SKM-1 treated with dmso at 0.1 percent for 144 hours (cell line): ENCODE measurements around the gene BGN.

ENCODE experiments used
- DNase-seq: peaks from one replicate; lab custom pipeline; 2025; ENCODE audit not compliant: unreplicated experiment; lab: John Stamatoyannopoulos, UW

BGN gene

GRCh38 chrX:153482376-153483015 lies 12.3 kb upstream of the BGN start:
- DNase-seq: no peak

DNA sequence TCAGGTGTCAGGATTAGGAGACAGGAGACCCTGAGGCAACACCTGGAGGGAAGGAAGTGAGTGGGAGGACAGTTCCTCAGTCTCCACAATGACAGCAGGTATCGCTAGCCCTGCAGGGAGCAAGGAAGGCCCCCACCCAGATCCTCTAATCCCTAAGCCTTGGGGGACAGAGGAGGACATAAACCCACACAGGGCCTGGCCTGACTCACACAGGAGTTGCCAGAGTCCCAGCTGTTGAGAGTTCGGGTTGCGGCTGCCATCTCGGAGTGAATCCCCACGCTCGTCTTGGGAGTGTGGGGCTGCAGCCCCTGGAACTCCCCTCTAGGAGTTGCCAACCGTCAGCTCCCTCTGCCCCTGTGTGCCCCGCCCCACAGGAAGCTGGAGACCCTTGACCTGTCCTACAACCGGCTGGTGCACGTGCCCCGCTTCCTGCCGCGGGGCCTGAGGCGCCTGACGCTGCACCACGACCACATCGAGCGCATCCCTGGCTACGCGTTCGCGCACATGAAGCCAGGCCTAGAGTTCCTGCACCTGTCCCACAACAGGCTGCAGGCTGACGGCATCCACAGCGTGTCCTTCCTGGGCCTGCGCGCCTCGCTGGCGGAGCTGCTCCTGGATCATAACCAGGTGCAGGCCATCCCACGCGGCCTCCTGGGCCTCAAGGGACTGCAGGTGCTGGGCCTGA lies 9.2 kb upstream of the BGN start:
- DNase-seq: no peak

DNA sequence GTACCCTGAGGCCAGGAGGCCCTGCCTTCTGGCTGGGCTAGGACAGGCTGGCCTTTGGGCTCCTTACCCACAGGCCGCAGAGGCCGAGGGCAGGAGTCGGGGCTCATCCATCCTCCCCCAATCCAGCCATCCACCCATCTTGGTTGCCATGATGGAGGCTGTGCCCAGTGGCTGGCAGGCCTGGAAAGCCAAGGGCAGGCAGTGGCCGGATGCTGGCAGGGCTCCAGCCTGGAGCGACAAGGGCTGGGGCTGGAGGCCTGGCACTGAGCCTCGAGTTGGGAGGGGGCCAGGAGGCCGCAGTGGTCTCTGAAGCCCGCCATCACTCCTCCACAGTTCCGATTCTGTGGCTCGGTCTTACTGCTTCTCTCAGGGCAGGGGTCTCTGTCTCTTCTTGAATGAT lies 8.6 kb upstream of the BGN start:
- no peak for DNase-seq

DNA sequence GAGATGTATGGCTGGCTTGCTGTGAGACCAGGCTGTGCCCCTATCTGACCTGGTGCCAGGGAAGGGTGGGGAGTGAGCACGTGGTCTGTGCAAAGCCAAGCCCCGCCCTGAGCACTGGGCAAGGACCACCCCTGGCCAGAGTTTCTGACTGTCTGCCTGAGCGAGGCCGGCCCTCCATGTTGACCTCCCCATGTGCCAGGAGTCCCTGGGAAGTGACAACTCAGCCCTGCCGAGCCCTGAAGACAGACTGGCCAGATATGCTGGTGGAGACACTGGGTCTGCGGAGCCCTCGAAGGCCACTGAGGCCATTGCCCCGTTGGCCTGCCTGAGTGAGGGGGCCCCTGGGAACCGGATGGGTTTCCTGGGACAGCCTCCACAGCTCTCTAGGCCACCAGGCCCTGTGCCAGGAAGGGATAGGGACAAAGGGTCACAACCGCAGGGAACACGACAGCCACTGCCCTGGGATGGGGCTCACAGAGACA lies 7.1 kb upstream of the BGN start:
- DNase-seq: no peak

DNA sequence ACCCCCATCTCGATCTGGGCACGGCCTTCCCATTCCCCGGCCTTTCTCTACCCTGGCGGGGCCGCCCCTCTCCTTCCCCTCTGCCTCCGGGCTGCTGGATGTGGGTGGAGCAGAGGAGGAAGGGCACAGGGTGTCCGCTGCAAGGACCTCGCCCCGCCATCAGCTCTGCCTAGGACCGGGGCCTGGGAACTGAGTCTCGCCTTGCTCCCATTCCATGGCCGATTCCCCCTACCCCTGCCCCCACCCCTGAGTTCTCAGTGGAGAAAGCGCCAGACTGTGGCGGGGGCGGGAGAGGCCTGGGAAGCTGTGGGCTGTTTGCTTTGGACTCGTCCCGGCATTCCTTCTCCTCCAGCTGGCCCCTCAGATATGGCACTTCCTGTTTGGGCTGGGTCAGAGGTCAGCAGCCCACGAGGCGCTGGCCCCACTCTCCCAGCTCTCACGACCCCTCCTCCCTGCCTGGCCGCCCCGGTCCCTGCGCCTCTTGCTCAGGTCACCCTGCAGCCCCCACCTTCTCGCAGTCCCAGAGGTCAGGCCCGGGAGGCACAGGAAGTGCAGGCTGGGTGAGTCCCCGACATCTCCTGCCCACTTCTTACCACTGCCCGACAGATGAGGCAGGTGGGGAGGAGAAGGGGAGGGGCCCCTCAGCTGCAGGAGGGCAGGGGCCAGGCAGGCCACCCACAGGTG lies 6.4 kb upstream of the BGN start:
- DNase-seq: no peak

- DNase-seq: no peak
These were observed 4.4 kb upstream of the BGN start for GRCh38 chrX:153490217-153490930.

DNA sequence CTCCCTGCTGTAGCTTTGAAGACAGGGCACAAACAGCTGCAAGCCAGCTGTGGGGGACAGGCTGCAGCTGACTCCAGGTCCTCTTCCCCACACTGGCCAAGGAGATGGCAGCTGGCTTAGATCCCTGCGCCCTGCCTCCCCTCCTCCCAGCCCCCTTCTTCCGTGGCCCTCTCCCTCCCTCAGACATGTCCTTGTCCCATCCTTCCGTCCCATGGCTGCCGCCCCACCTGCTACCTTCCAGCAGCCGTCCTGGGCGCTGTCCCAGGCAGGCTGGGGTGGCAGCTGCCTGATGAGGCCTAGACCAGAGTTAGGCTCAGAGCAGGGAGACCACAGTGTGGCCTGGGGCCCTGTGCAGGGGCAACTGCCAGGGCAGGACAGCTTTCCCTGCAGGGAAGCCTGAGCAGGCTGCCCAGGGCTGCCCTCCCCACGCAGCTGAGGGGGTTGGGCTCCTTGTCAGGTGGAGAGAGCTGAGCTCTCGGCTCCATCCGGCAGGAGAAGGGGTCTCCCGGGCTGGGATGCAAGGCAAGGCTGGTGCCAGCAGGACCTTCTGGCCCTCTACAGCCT lies 3.3 kb upstream of the BGN start:
- no peak for DNase-seq

- DNase-seq: no peak
These were observed 2.9 kb upstream of the BGN start for GRCh38 chrX:153491918-153492317.

GRCh38 chrX:153492543-153492942 lies 2.2 kb upstream of the BGN start:
- DNase-seq: no peak

DNA sequence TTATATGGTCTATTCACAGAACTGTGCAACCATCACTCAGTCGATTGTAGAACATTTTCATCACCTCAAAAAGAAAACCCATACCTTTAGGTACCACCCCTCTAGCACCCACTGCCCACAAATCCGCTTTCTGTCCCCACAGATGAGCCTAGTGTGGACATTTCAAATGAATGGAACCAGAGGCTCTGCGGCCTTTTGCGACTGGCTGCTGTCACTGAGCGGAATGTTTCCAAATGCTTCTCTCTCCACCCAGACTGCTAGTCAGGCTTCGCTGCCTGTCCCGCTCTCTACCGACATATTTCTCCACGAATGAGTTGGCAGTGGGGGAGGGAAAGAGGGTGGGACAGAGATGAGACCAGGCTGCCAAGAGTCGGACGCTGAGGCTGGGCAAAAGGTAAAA lies 1.7 kb upstream of the BGN start:
- no peak for DNase-seq

DNA sequence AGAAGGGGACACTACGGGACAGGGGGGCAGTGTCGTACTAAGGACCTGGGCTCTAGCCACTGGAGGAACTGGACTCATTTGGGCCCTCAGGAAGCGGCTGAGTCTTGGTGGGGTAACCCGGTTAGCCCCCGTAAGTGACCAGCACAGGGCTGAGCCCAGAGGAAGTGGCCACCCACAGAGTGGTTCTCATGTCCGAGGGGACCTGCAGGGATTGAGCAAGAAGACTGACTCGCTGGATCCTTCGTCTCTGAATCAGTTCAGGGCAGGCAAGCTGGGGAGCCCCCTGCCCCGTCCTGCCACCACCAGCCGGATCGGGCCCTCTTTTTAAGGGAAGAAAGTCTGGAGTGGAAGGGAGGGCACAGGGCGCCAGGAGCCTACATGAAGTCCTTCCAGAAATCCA lies 719 bp upstream of the BGN start:
- no peak for DNase-seq

GRCh38 chrX:153495362-153495751 lies 577 bp downstream of the BGN start:
- no peak for DNase-seq

GRCh38 chrX:153495903-153496589 lies 1.3 kb downstream of the BGN start:
- DNase-seq: no peak

DNA sequence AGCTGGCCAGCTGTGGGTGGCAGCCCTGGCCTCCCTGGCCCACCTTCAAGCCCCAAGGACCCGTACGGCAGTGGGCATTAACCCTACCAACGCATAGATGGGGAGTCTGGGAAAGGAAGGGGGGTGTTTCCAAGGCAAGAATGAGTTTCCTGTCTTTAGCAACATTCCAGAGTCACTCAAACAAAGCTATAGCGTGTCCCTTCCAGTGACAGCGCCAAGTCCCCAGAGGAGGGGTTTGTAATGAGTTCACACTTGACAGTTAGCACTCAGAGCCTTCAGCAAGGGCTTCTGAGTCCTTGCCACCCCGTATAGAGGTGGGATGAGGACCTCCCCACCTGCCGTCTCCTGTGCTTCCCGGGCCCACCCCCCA lies 1.8 kb downstream of the BGN start:
- DNase-seq: no peak

GRCh38 chrX:153498453-153498852 lies 3.7 kb downstream of the BGN start:
- DNase-seq: no peak

DNA sequence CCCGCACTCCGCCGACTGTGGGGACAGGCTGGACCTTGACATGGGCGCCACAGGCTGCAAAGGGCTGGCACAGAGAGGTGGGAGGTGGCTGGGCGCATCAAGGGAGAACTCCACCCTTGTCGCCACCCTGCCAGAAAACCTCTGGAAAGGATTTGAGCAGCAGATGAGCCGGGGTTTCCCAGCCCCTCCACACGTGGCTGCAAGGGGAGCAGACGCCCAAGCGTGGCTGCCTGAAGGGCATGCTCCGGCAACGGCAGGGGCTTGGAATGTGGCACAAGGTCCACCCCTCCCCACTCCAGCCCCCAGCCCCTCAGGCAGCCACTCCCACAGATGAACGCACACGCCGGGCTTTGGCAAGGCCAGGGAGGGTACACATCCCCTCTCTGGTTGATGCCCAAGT lies 4.6 kb downstream of the BGN start:
- DNase-seq: no peak

DNA sequence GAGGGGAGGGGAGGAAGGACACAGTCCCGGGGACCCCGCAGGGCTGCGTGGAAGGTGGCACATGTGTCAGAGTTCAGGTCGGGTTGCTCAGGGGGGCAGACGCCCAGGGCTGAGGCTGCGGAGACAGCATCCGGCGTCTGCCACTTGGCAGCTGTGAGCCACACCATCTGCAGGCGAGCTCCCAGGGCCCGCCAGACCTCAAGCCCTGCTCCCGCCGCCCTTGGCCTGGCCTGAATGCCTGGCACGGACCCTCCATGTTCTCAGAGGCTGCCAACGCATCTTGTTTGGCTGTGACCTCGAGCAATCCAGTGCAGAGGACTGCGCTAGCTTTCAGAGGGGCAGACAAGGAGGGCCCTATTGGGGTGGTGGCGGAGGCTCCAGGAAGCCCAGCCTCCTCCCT lies 5.1 kb downstream of the BGN start:
- DNase-seq: no peak

GRCh38 chrX:153500676-153501280 lies 6.0 kb downstream of the BGN start:
- no peak for DNase-seq

DNA sequence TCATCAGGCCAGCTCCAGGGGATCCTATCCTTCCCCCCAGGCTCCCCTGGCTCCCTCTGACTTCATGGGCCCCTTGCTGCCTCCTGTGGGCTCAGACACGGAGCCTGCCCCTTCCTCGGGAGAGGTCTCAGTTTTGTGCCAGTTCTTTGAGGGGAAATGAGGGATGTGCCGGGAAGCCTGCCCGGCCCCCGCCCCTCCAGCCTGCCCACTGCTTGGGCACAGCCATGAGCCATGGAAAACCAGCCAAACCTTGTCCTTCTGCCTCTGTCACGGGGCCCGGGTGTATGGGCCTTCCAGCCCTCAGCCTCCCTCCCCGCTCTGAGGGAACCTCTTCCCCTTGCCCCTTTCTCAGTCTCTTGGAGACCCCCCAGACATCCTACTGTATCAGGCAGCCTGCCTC lies 6.8 kb downstream of the BGN start:
- DNase-seq: no peak

GRCh38 chrX:153502131-153502530 lies 7.4 kb downstream of the BGN start:
- DNase-seq: no peak
